Activated CD4-positive, alpha-beta T cell treated with anti-CD3 and anti-CD28 coated beads for 48 hours (primary cell): Measurements from ENCODE around the gene PCDHB8.
"Not testable (repeated sequence)": the region's sequence is repeated elsewhere in the genome, so short reads cannot be mapped to it uniquely, and the experiment has no call there.

ENCODE experiments used
- DNase-seq: peaks from one replicate; pipeline ENCODE4 v3.0.0-alpha.2; 2020

The PCDHB8 gene

GRCh38 chr5:141177577-141178191 is at the start of gene PCDHB8:
Gene PCDHB8, plus strand, starts transcription at chr5:141177790. Its CDS starts 245 bp downstream, at chr5:141178035.
- not testable (repeated sequence) for DNase-seq

GRCh38 chr5:141135030-141135717 is 42.4 kb upstream of the PCDHB8 start, which contains the start of gene PCDHB5:
Gene PCDHB5, plus strand, starts transcription at chr5:141135206. Its CDS starts 229 bp downstream, at chr5:141135435.
- DNase-seq = peak; percentile 27

GRCh38 chr5:141135718-141136266 is 41.8 kb upstream of the PCDHB8 start:
- no peak for DNase-seq

GRCh38 chr5:141137346-141137745 is 40.2 kb upstream of the PCDHB8 start:
- not testable (repeated sequence) for DNase-seq

- no peak for DNase-seq
These were observed 27.8 kb upstream of the PCDHB8 start, which contains the start of gene PCDHB6 for GRCh38 chr5:141149812-141150211. Gene PCDHB6, plus strand, starts transcription at chr5:141150057. Its CDS starts 201 bp downstream, at chr5:141150258.

GRCh38 chr5:141150224-141150992 is 27.2 kb upstream of the PCDHB8 start:
- no peak for DNase-seq

GRCh38 chr5:141150993-141151325 is 26.6 kb upstream of the PCDHB8 start:
- DNase-seq = no peak

GRCh38 chr5:141151632-141152031 is 26.0 kb upstream of the PCDHB8 start:
- not testable (repeated sequence) for DNase-seq

- not testable (repeated sequence) for DNase-seq
These were observed 25.5 kb upstream of the PCDHB8 start for GRCh38 chr5:141152096-141152495.

- DNase-seq = no peak
These were observed 21.8 kb upstream of the PCDHB8 start for GRCh38 chr5:141155540-141156374.

GRCh38 chr5:141157356-141157755 is 20.2 kb upstream of the PCDHB8 start:
- DNase-seq = not testable (repeated sequence)

GRCh38 chr5:141157901-141158300 is 19.7 kb upstream of the PCDHB8 start:
- not testable (repeated sequence) for DNase-seq

- peak; percentile 26 for DNase-seq
These were observed 5.0 kb upstream of the PCDHB8 start, which contains the start of gene PCDHB7 for GRCh38 chr5:141172381-141173204. Gene PCDHB7, plus strand, starts transcription at chr5:141172644. Its CDS starts 192 bp downstream, at chr5:141172836.

- not testable (repeated sequence) for DNase-seq
These were observed 3.1 kb upstream of the PCDHB8 start for GRCh38 chr5:141174291-141175104.

- DNase-seq = no peak
These were observed 1.7 kb upstream of the PCDHB8 start for GRCh38 chr5:141175933-141176332.

GRCh38 chr5:141179371-141179770 is 1.8 kb downstream of the PCDHB8 start:
- DNase-seq = not testable (repeated sequence)

- not testable (repeated sequence) for DNase-seq
These were observed 2.3 kb downstream of the PCDHB8 start for GRCh38 chr5:141179876-141180275.

- no peak for DNase-seq
These were observed 2.7 kb downstream of the PCDHB8 start for GRCh38 chr5:141180313-141180712.

GRCh38 chr5:141182248-141182647 is 4.7 kb downstream of the PCDHB8 start, which contains the start of gene PCDHB16:
Gene PCDHB16, plus strand, starts transcription at chr5:141182387. Its CDS starts 173 bp downstream, at chr5:141182560.
- no peak for DNase-seq
